ENCODE results near the gene CASTOR2. TPM values are rescaled to one million over a fixed set of nuclear protein-coding genes. Genes with fewer than 3 reads are reported as not detected.

The CASTOR2 gene
- total RNA-seq, 2 experiments from 2014 or later, result 3.1 to 3.6 TPM

- POLR2A ChIA-PET, result no interaction called here
- DNase-seq (no peak), ATAC-seq (ENCODE audit: poor library complexity) (no peak)
- no peak for TF ChIP-seq CTCF (IDR thresholded peaks at IDR 0.05)
- Histone ChIP-seq H3K36me3 (ENCODE audit: insufficient read depth, low read length) (no peaks in the 10 kb centered on the region), H3K4me1 (ENCODE audit: insufficient read depth, low read length) (no peaks in the 10 kb centered on the region), H3K27me3 (ENCODE audit: control insufficient read depth in 1 of 2, insufficient read depth in 2 of 2, low read length in 2 of 2) (no peaks in the 10 kb centered on the region), H3K27ac (ENCODE audit: low read depth in 1 of 2, low read length in 2 of 2) (no peak overlapping the region), H3K9me3 (ENCODE audit: control insufficient read depth in 1 of 2, insufficient read depth in 1 of 2, low read length in 2 of 2) (peaks cover 0 to 13% of the 10 kb centered on the region in 2 experiments), H3K4me3 (ENCODE audit: low read length) (no peak overlapping the region)
- no peaks in the 10 kb centered on the region for H3K36me3 Mint-ChIP-seq (ENCODE audit: low read depth)
- H3K9me3 Mint-ChIP-seq, result no peaks in the 10 kb centered on the region
- H3K27ac Mint-ChIP-seq, result no peak overlapping the region
- no peaks in the 10 kb centered on the region for H3K4me1 Mint-ChIP-seq (ENCODE audit: low read depth)
- no peaks in the 10 kb centered on the region for H3K27me3 Mint-ChIP-seq
- intact Hi-C loops (cut with DNase I, micrococcal nuclease), result no loop called here
- CTCF ChIA-PET, result no interaction called here
- no peak overlapping the region for H3K4me3 Mint-ChIP-seq
These were observed 68.6 kb downstream of the CASTOR2 start for GRCh38 chr7:75033064-75033463.

GRCh38 chr7:75033826-75034225 lies 69.3 kb downstream of the CASTOR2 start:
- no peak overlapping the region for H3K27ac Mint-ChIP-seq
- no peaks in the 10 kb centered on the region for H3K4me1 ChIP-seq (ENCODE audit: insufficient read depth, low read length)
- no peaks in the 10 kb centered on the region for H3K36me3 Mint-ChIP-seq (ENCODE audit: low read depth)
- TF ChIP-seq CTCF (IDR thresholded peaks at IDR 0.05), result no peak
- no peak for ATAC-seq (ENCODE audit: poor library complexity)
- no peak overlapping the region for H3K27ac ChIP-seq (ENCODE audit: low read depth in 1 of 2, low read length in 2 of 2)
- CTCF ChIA-PET, result interaction anchor here (0.9 kb wide), 1 partner anchor 37 kb away, joined by 3 read pairs; no protein-coding TSS in a partner anchor
- H3K27me3 Mint-ChIP-seq, result no peaks in the 10 kb centered on the region
- H3K9me3 ChIP-seq (ENCODE audit: control insufficient read depth in 1 of 2, insufficient read depth in 1 of 2, low read length in 2 of 2), result peaks cover 0 to 13% of the 10 kb centered on the region in 2 experiments
- intact Hi-C loops (cut with DNase I, micrococcal nuclease), result no loop called here
- H3K4me1 Mint-ChIP-seq (ENCODE audit: low read depth), result no peaks in the 10 kb centered on the region
- no peak overlapping the region for H3K4me3 ChIP-seq (ENCODE audit: low read length)
- no peak overlapping the region for H3K4me3 Mint-ChIP-seq
- no peaks in the 10 kb centered on the region for H3K36me3 ChIP-seq (ENCODE audit: insufficient read depth, low read length)
- no peaks in the 10 kb centered on the region for H3K9me3 Mint-ChIP-seq
- POLR2A ChIA-PET, result no interaction called here
- DNase-seq, result no peak
- H3K27me3 ChIP-seq (ENCODE audit: control insufficient read depth in 1 of 2, insufficient read depth in 2 of 2, low read length in 2 of 2), result no peaks in the 10 kb centered on the region

- CTCF ChIA-PET, result no interaction called here
- POLR2A ChIA-PET, result no interaction called here
These were observed 74.0 kb downstream of the CASTOR2 start for GRCh38 chr7:75038508-75038907.

More at GRCh38 chr7:75038508-75038907, 74.0 kb downstream of the CASTOR2 start:
- Histone ChIP-seq H3K4me1 (ENCODE audit: insufficient read depth, low read length) (no peaks in the 10 kb centered on the region), H3K9me3 (ENCODE audit: control insufficient read depth in 1 of 2, insufficient read depth in 1 of 2, low read length in 2 of 2) (peaks cover 0 to 6% of the 10 kb centered on the region in 2 experiments), H3K4me3 (ENCODE audit: low read length) (no peak overlapping the region), H3K27ac (ENCODE audit: low read depth in 1 of 2, low read length in 2 of 2) (no peak overlapping the region), H3K36me3 (ENCODE audit: insufficient read depth, low read length) (peaks cover 5% of the 10 kb centered on the region), H3K27me3 (ENCODE audit: control insufficient read depth in 1 of 2, insufficient read depth in 2 of 2, low read length in 2 of 2) (no peaks in the 10 kb centered on the region)
- H3K4me3 Mint-ChIP-seq, result no peak overlapping the region
- H3K27me3 Mint-ChIP-seq, result no peaks in the 10 kb centered on the region
- no peaks in the 10 kb centered on the region for H3K9me3 Mint-ChIP-seq
- peaks cover 18% of the 10 kb centered on the region for H3K36me3 Mint-ChIP-seq (ENCODE audit: low read depth)
- no peak overlapping the region for H3K27ac Mint-ChIP-seq
- no peak for TF ChIP-seq CTCF (IDR thresholded peaks at IDR 0.05)
- DNase-seq (no peak), ATAC-seq (ENCODE audit: poor library complexity) (no peak)
- intact Hi-C loops (cut with DNase I, micrococcal nuclease), result no loop called here
- no peaks in the 10 kb centered on the region for H3K4me1 Mint-ChIP-seq (ENCODE audit: low read depth)

Data from CD4-positive, alpha-beta T cell (primary cell).